Measurements from ENCODE around the gene ZNF552. TPM values are rescaled to one million over a fixed set of nuclear protein-coding genes. Genes with fewer than 3 reads are reported as not detected.
A peak's percentile ranks its signal among the peaks of the same experiment; 100 is the strongest.
"Not testable (repeated sequence)": the region's sequence is repeated elsewhere in the genome, so short reads cannot be mapped to it uniquely, and the experiment has no call there.

The ZNF552 gene
- total RNA-seq, 1 donor from 2014 or later = 8.8 TPM

GRCh38 chr19:57803594-57804325 lies 11.0 kb downstream of the ZNF552 start:
- H3K4me1 Mint-ChIP-seq = peaks cover 40% of the 10 kb centered on the region
- no peaks in the 10 kb centered on the region for H3K27me3 Mint-ChIP-seq (ENCODE audit: low read depth)
- no peak for TF ChIP-seq CTCF (conservative IDR thresholded peaks at IDR 0.05)
- H3K4me3 Mint-ChIP-seq = peak overlapping the region; percentile 89
- DNase-seq (ENCODE audit: low read depth, low spot score) = peak; percentile 45
- no peaks in the 10 kb centered on the region for H3K9me3 Mint-ChIP-seq
- peaks cover 6% of the 10 kb centered on the region for H3K36me3 Mint-ChIP-seq (ENCODE audit: low read depth)
- peak overlapping the region; percentile 97 for H3K27ac Mint-ChIP-seq (ENCODE audit: unreplicated experiment)

GRCh38 chr19:57803265-57803593 lies 11.5 kb downstream of the ZNF552 start:
- no peaks in the 10 kb centered on the region for H3K9me3 Mint-ChIP-seq

GRCh38 chr19:57802269-57802668 lies 12.4 kb downstream of the ZNF552 start:
- Mint-ChIP-seq H3K9me3 (no peaks in the 10 kb centered on the region), H3K27me3 (ENCODE audit: low read depth) (no peaks in the 10 kb centered on the region), H3K36me3 (ENCODE audit: low read depth) (peaks cover 3% of the 10 kb centered on the region), H3K4me1 (peaks cover 40% of the 10 kb centered on the region), H3K4me3 (peak overlapping the region; percentile 61), H3K27ac (ENCODE audit: unreplicated experiment) (peak overlapping the region; percentile 52)
- DNase-seq (ENCODE audit: low read depth, low spot score) = no peak
- TF ChIP-seq CTCF (conservative IDR thresholded peaks at IDR 0.05) = no peak

More at GRCh38 chr19:57803265-57803593, 11.5 kb downstream of the ZNF552 start:
- H3K27ac Mint-ChIP-seq (ENCODE audit: unreplicated experiment) = peak overlapping the region; percentile 97
- peak overlapping the region; percentile 89 for H3K4me3 Mint-ChIP-seq
- DNase-seq (ENCODE audit: low read depth, low spot score) = no peak
- H3K4me1 Mint-ChIP-seq = peaks cover 40% of the 10 kb centered on the region
- H3K36me3 Mint-ChIP-seq (ENCODE audit: low read depth) = peaks cover 6% of the 10 kb centered on the region
- TF ChIP-seq CTCF (conservative IDR thresholded peaks at IDR 0.05) = no peak
- H3K27me3 Mint-ChIP-seq (ENCODE audit: low read depth) = no peaks in the 10 kb centered on the region

GRCh38 chr19:57800696-57801095 lies 14.0 kb downstream of the ZNF552 start:
- Mint-ChIP-seq H3K27me3 (ENCODE audit: low read depth) (no peaks in the 10 kb centered on the region), H3K36me3 (ENCODE audit: low read depth) (peaks cover 3% of the 10 kb centered on the region), H3K27ac (ENCODE audit: unreplicated experiment) (no peak overlapping the region), H3K4me3 (peak overlapping the region; percentile 73), H3K9me3 (no peaks in the 10 kb centered on the region), H3K4me1 (peaks cover 40% of the 10 kb centered on the region)
- no peak for TF ChIP-seq CTCF (conservative IDR thresholded peaks at IDR 0.05)
- DNase-seq (ENCODE audit: low read depth, low spot score) = no peak

GRCh38 chr19:57796580-57796979 lies 18.1 kb downstream of the ZNF552 start:
- H3K27me3 Mint-ChIP-seq (ENCODE audit: low read depth); H3K36me3 Mint-ChIP-seq (ENCODE audit: low read depth); H3K27ac Mint-ChIP-seq (ENCODE audit: unreplicated experiment); DNase-seq (ENCODE audit: low read depth, low spot score); H3K9me3 Mint-ChIP-seq; H3K4me3 Mint-ChIP-seq: not testable (repeated sequence)
- H3K4me1 Mint-ChIP-seq = peaks cover 10% of the 10 kb centered on the region

- Mint-ChIP-seq H3K27ac (ENCODE audit: unreplicated experiment) (no peak overlapping the region), H3K9me3 (peaks cover 4% of the 10 kb centered on the region), H3K4me1 (no peaks in the 10 kb centered on the region), H3K27me3 (ENCODE audit: low read depth) (no peaks in the 10 kb centered on the region), H3K36me3 (ENCODE audit: low read depth) (peaks cover 47% of the 10 kb centered on the region), H3K4me3 (no peak overlapping the region)
- no peak for DNase-seq (ENCODE audit: low read depth, low spot score)
- TF ChIP-seq CTCF (conservative IDR thresholded peaks at IDR 0.05) = no peak
These were observed 25.4 kb downstream of the ZNF552 start for GRCh38 chr19:57789288-57789687.
